Mucosa of rectum (tissue), 2 donors: ENCODE data around the gene CYB5A.

Experiments
- H3K27ac ChIP-seq, 2 donors: one replicate each; pipeline ENCODE4 v1.7.0; 2013; ENCODE audit warnings: inconsistent platforms in 2 of 2, low read depth in 2 of 2, low read length in 2 of 2
- H3K27me3 ChIP-seq, 2 donors: one replicate each; pipeline ENCODE4 v1.7.0; 2013; ENCODE audit warnings: low read length in 2 of 2; ENCODE audit not compliant: control insufficient read depth in 2 of 2, insufficient read depth in 2 of 2
- H3K36me3 ChIP-seq, 2 donors: one replicate each; pipeline ENCODE4 v1.7.0; 2013; ENCODE audit warnings: low read length in 2 of 2; ENCODE audit not compliant: control insufficient read depth in 2 of 2, insufficient read depth in 2 of 2
- H3K4me1 ChIP-seq, 2 donors: one replicate each; pipeline ENCODE4 v1.7.0; 2013; ENCODE audit warnings: low read length in 2 of 2, mild to moderate bottlenecking in 1 of 2; ENCODE audit not compliant: control insufficient read depth in 2 of 2, insufficient read depth in 2 of 2
- H3K4me3 ChIP-seq, 2 donors: one replicate each; pipeline ENCODE4 v1.7.0; 2013; ENCODE audit warnings: low read length in 2 of 2
- H3K9ac ChIP-seq, 2 donors: one replicate each; pipeline ENCODE4 v1.7.0; 2013; ENCODE audit warnings: low read length in 2 of 2, low read depth in 1 of 2, mild to moderate bottlenecking in 1 of 2
- H3K9me3 ChIP-seq, 2 donors: one replicate each; pipeline ENCODE4 v1.7.0; 2013; ENCODE audit warnings: low read length in 2 of 2; ENCODE audit not compliant: control insufficient read depth in 2 of 2
- donor health status: healthy.
- donor health status: Normal muscosa, but diverticular disease.

The CYB5A gene

DNA sequence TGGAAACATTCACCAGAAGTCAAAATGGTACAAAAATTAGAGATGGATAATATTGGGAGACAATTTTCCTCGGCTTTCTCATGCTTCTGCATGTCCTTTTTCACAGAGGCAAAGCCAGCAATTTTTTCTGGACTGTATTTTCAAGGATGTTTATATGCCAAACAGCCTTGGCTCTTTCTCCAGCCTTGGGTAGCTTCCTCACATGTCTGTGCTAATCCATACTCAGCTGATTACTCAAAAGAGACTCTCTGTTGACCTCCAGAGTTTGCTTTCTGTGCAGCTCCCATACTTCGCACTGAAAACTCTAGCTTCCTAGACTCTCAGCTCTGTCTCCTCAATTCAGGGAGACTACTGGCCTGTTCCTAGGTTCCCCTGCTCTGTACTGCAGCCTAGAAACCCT, 34.5 kb upstream of the CYB5A start:
- no peaks in the 10 kb centered on the region for H3K4me1 ChIP-seq
- H3K27me3 ChIP-seq: no peaks in the 10 kb centered on the region
- no peaks in the 10 kb centered on the region for H3K36me3 ChIP-seq
- H3K9me3 ChIP-seq: no peaks in the 10 kb centered on the region
- H3K27ac ChIP-seq: no peak overlapping the region
- no peak overlapping the region for H3K9ac ChIP-seq
- H3K4me3 ChIP-seq: no peak overlapping the region

DNA sequence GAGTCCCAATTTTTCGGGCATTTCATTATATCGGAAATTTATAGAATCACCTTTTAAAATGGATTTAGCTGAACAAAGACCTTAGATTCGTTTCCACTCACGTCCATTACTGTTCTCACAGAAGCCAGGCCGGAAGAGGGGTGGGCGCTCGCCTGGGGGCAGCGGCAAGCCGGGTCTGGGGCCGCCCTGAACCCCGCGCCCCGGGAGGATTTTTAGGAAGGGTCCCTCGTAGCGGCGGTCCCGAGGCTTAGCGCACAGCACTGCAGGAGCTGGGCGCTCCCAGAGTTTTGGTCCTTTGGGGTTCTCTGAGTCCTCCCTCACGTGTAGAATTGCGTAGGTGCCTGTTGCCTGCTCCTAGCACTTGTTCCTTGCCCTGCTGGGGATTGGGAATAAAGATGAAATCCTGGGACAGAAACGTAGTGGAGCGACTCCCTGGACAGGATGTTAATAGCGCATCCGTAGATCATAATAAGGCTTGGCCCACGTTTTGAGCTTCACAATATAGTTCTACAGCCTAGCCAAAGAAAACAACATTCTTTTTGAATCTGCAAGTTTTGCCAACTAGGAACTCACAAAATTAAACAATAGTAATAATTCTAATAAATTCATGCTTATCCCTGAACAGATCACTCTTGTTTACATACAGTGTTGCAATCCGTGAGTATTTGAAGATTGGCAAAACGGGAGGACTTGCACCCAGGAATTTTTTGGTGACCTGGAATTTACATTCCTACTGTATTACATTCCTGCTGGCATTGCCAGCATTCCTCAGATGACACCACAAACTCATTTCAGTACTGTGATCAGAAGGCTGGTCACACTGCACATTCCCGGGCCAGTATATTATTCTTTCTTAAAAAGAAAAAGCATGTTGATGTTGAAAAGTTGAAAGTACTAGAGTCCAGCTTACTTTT, 24.8 kb upstream of the CYB5A start:
- H3K27ac ChIP-seq: no peak overlapping the region

DNA sequence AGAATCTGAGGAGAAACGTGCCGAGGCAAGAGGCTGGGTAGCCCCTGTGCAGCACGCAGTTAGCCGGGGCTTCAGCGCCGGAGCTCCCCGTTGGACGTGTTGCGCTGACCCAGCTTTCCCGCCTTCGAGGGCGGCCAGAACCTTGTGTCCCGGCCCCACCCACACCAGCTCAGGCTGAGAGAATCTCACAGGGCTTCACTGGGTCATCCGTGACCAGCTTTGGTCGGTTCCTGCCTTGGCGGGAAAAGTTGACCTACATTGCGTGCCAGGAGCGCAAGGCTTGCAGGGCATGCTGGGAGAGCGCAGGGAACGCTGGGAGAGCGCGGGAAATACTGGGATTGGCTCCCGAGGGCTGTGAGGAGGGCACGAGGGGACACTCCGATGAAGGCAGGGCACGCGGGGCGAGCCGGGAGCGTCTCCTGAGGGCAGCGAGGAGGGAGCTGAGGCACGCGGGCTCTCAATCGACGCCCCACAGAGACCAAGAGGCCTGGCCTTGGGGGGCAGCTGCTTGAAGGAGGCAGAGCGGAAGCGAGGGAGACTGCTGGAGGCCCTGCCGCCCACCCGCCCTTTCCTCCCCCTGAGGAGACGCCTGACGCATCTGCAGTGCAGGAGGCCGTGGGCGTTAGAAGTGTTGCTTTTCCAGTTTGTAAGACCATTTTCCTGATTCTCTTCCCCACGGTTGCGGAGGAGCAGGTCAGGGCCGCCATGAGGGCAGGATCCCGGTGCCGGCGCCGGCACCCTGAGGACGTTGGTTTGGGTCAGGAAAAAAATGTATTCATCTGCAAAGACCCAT, 23.9 kb upstream of the CYB5A start, which contains the start of gene C18orf63:
Gene C18orf63 (plus strand): TSS at position 376 of the 793 bp plus-strand sequence. CDS start 2,027 bp downstream, outside the sequence.
- no peaks in the 10 kb centered on the region for H3K4me1 ChIP-seq
- H3K27me3 ChIP-seq: no peaks in the 10 kb centered on the region
- no peak within 1 kb of the TSS for H3K4me3 ChIP-seq
- no peaks in the 10 kb centered on the region for H3K36me3 ChIP-seq
- H3K9me3 ChIP-seq: no peaks in the 10 kb centered on the region
- no peak within 1 kb of the TSS for H3K27ac ChIP-seq
- no peak within 1 kb of the TSS for H3K9ac ChIP-seq

More for the DNA sequence above, 24.8 kb upstream of the CYB5A start:
- no peaks in the 10 kb centered on the region for H3K36me3 ChIP-seq
- H3K4me3 ChIP-seq: no peak overlapping the region
- H3K27me3 ChIP-seq: no peaks in the 10 kb centered on the region
- H3K4me1 ChIP-seq: no peaks in the 10 kb centered on the region
- H3K9ac ChIP-seq: no peak overlapping the region
- no peaks in the 10 kb centered on the region for H3K9me3 ChIP-seq

- Histone ChIP-seq H3K27me3 (no peaks in the 10 kb centered on the region), H3K36me3 (no peaks in the 10 kb centered on the region), H3K9ac (no peak overlapping the region), H3K4me1 (no peaks in the 10 kb centered on the region), H3K27ac (no peak overlapping the region), H3K4me3 (no peak overlapping the region), H3K9me3 (no peaks in the 10 kb centered on the region)
Observed at GRCh38 chr18:74314759-74315463, 23.1 kb upstream of the CYB5A start.

GRCh38 chr18:74311000-74311399, 19.2 kb upstream of the CYB5A start:
- no peaks in the 10 kb centered on the region for H3K9me3 ChIP-seq
- H3K9ac ChIP-seq: no peak overlapping the region
- H3K27ac ChIP-seq: no peak overlapping the region
- H3K4me1 ChIP-seq: no peaks in the 10 kb centered on the region
- H3K27me3 ChIP-seq: no peaks in the 10 kb centered on the region
- no peak overlapping the region for H3K4me3 ChIP-seq
- no peaks in the 10 kb centered on the region for H3K36me3 ChIP-seq

GRCh38 chr18:74310411-74310810, 18.6 kb upstream of the CYB5A start:
- Histone ChIP-seq H3K27me3 (no peaks in the 10 kb centered on the region), H3K27ac (no peak overlapping the region), H3K36me3 (no peaks in the 10 kb centered on the region), H3K9me3 (no peaks in the 10 kb centered on the region), H3K4me1 (no peaks in the 10 kb centered on the region), H3K4me3 (no peak overlapping the region), H3K9ac (no peak overlapping the region)

DNA sequence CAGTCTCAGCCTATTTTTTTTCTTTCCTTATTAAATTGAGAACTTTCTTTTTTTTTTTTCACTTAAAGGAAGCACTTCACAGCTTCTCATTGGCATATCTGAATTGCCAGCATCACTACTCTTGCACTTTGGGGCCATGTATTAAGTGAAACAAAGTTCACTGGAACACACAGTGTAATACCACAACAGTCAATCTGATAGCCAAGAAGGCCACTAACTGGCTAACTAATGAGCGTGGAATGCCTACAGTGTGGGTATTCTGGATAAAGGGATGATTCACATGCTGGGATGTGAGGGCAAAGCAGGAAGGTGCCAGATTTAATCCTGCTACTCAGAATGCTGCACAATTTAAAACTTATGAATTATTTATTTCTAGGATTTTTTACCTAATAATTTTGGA, 12.2 kb upstream of the CYB5A start:
- Histone ChIP-seq H3K4me1 (no peaks in the 10 kb centered on the region), H3K9ac (no peak overlapping the region), H3K27me3 (no peaks in the 10 kb centered on the region), H3K4me3 (no peak overlapping the region), H3K36me3 (no peaks in the 10 kb centered on the region), H3K9me3 (no peaks in the 10 kb centered on the region), H3K27ac (no peak overlapping the region)

GRCh38 chr18:74303306-74303705, 11.5 kb upstream of the CYB5A start:
- Histone ChIP-seq H3K4me1 (no peaks in the 10 kb centered on the region), H3K27me3 (no peaks in the 10 kb centered on the region), H3K9me3 (no peaks in the 10 kb centered on the region), H3K36me3 (no peaks in the 10 kb centered on the region), H3K4me3 (no peak overlapping the region), H3K9ac (no peak overlapping the region), H3K27ac (no peak overlapping the region)

GRCh38 chr18:74299746-74300145, 8.0 kb upstream of the CYB5A start:
- no peak overlapping the region for H3K9ac ChIP-seq
- no peak overlapping the region for H3K27ac ChIP-seq
- H3K27me3 ChIP-seq: no peaks in the 10 kb centered on the region
- H3K36me3 ChIP-seq: no peaks in the 10 kb centered on the region
- no peaks in the 10 kb centered on the region for H3K4me1 ChIP-seq
- H3K9me3 ChIP-seq: no peaks in the 10 kb centered on the region
- H3K4me3 ChIP-seq: no peak overlapping the region

GRCh38 chr18:74299162-74299561, 7.4 kb upstream of the CYB5A start:
- no peaks in the 10 kb centered on the region for H3K4me1 ChIP-seq
- H3K27me3 ChIP-seq: no peaks in the 10 kb centered on the region
- no peak overlapping the region for H3K9ac ChIP-seq
- H3K36me3 ChIP-seq: no peaks in the 10 kb centered on the region
- no peaks in the 10 kb centered on the region for H3K9me3 ChIP-seq
- H3K27ac ChIP-seq: no peak overlapping the region
- no peak overlapping the region for H3K4me3 ChIP-seq
